ENCODE results near the gene CCT5.

DNA sequence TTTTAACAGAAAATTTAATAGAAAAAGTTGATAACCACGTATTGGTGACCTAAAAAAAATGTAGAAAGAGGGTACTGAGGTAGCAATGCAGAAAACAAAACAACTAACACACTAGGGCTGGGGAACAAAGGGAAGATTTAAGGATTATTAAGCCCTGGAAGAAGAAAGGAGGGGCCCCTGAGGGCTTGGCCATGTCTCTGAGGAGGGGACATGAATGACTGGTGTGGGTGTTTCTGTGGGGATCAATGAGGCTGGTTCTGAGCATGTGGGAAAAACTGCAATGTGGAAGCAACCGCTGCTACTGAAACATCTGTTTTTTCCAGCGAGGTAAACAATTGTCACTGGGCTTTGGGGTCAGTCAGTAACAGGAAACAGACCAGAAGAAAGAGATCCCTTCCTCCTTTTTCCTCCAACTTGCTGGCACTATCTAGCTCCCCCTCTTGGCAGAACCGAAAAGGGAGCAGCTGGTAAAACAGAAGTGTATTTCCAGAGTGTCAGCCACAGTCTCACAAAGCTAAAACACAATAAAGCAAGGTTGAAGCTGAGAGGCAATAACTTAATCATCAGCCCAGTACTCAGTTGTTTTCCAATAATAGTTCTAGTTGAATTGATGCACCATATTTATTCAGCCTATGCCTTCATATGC is 48.7 kb upstream of the CCT5 start:
- TF ChIP-seq CTCF (IDR thresholded peaks at IDR 0.05) (no peak), POLR2AphosphoS5 (IDR thresholded peaks at IDR 0.05) (no peak)
